RWPE2 (cell line): ENCODE results near the gene PRDM16.

Experiments used
- ATAC-seq: fragments of 200-7000 bp; cut with Tn5 transposase; 3 replicates; pipeline ENCODE4 v1.9.1; 2021; ENCODE audit warnings: low read depth
- DNase-seq: peaks from one replicate; pipeline ENCODE4 v3.0.0-alpha.2; 2020; ENCODE audit warnings: low spot score
- H3K27ac ChIP-seq: fragments of 450-650 bp; 2 replicates; pipeline ENCODE4 v1.5.1; 2017; ENCODE audit warnings: mild to moderate bottlenecking; ENCODE audit not compliant: poor library complexity, severe bottlenecking
- H3K27me3 ChIP-seq: fragments of 250-450 bp; sonication (Bioruptor Pico); 2 replicates; pipeline ENCODE4 v1.5.1; 2021; ENCODE audit warnings: mild to moderate bottlenecking, moderate library complexity; ENCODE audit not compliant: insufficient read depth, poor library complexity, severe bottlenecking
- H3K36me3 ChIP-seq: fragments of 250-450 bp; sonication (Bioruptor Pico); 2 replicates; pipeline ENCODE4 v1.5.1; 2020; ENCODE audit warnings: low read depth, mild to moderate bottlenecking, moderate library complexity
- H3K4me1 ChIP-seq: fragments of 250-450 bp; sonication (Bioruptor Pico); 2 replicates; pipeline ENCODE4 v1.5.1; 2021; ENCODE audit warnings: mild to moderate bottlenecking, moderate library complexity; ENCODE audit not compliant: insufficient read depth, poor library complexity, severe bottlenecking
- H3K4me3 ChIP-seq: fragments of 250-450 bp; sonication (Bioruptor Pico); 2 replicates; pipeline ENCODE4 v1.5.1; 2021; ENCODE audit warnings: mild to moderate bottlenecking, moderate library complexity; ENCODE audit not compliant: severe bottlenecking
- H3K9me3 ChIP-seq: fragments of 250-450 bp; sonication (Bioruptor Pico); 2 replicates; pipeline ENCODE4 v1.5.1; 2021; ENCODE audit warnings: mild to moderate bottlenecking, moderate library complexity; ENCODE audit not compliant: severe bottlenecking
- TF ChIP-seq, protein P1 (sequence below): fragments of 450-650 bp; IDR thresholded peaks from one replicate; pipeline ENCODE4 v1.5.1; 2017; ENCODE audit warnings: mild to moderate bottlenecking, moderate library complexity; ENCODE audit not compliant: poor library complexity, severe bottlenecking

PRDM16 gene

DNA sequence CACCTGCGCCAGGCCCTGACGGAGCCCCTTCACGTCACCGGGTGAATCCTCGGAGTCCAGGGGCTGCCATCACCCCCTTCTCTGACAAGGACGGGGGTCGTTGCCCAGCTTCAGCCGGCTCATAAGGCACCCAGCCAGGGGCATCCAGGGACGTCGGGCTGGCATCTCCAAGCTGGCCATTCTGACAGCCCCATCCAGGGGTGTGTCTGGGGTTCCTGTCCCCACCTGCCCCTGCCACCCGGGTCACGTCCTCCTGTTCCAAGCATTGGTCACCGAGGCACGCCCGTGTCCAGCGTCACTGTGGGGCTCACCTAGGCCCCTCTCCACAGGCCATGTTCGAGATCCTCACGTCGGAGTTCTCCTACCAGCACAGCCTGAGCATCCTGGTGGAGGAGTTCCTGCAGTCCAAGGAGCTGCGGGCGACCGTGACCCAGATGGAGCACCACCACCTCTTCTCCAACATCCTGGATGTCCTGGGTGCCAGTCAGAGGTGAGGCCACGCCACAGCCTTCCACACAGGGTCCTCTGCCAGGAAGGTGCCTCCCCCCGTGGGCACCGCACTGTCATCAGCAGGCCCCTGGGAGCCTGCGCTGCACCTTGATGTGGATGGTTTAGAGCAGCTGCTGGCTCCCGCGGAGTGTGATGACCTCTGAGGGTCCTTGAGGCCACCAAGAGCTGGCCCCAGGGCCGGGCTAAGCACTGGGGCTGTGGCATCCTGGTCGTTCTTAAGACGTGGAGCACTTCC, 400.3 kb downstream of the PRDM16 start:
- Histone ChIP-seq H3K4me1 (peaks cover 63% of the 10 kb centered on the region), H3K9me3 (no peaks in the 10 kb centered on the region), H3K27me3 (no peaks in the 10 kb centered on the region), H3K27ac (no peak overlapping the region), H3K36me3 (peaks cover 14% of the 10 kb centered on the region), H3K4me3 (no peak overlapping the region)
- no peak for ATAC-seq
- no peak for DNase-seq
- TF ChIP-seq, protein P1, sequence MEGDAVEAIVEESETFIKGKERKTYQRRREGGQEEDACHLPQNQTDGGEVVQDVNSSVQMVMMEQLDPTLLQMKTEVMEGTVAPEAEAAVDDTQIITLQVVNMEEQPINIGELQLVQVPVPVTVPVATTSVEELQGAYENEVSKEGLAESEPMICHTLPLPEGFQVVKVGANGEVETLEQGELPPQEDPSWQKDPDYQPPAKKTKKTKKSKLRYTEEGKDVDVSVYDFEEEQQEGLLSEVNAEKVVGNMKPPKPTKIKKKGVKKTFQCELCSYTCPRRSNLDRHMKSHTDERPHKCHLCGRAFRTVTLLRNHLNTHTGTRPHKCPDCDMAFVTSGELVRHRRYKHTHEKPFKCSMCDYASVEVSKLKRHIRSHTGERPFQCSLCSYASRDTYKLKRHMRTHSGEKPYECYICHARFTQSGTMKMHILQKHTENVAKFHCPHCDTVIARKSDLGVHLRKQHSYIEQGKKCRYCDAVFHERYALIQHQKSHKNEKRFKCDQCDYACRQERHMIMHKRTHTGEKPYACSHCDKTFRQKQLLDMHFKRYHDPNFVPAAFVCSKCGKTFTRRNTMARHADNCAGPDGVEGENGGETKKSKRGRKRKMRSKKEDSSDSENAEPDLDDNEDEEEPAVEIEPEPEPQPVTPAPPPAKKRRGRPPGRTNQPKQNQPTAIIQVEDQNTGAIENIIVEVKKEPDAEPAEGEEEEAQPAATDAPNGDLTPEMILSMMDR = no peak

DNA sequence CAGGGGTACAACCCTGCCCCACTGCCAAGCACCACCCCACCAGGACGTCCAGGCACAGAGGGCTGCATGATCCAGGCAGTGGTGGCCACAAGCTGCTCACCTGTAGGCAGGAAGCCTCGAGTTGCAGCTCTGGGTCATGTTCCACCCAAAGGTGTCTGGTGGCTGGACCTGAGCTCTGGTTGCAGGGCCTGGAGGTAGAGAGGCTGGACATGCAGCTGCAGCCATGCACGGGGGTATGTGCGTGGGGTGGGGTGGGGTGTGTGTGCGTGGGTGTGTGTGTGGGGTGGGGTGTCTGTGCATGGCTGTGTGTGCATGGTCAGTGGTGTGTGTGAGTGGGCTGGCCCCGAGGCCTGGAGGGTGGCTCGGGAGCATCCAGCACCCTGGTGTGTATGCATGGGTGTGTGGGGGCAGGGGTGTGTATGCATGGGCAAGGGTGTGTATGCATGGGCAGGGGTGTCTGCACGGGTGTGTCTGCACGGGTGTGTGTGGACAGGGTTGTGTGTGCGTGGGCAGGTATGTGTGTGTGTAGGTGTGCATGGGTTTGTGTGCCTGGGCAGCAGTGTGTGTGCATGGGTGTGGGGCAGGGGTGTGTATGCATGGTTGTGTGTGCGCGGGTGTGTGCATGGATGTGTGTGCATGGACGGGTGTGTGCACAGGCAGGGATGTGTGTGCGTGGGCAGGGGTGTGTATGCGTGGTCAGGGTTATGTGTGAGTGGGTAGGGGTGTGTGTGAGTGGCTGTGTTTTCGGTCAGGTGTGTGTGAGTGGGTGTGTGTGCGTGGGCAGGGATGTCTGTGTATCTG, 401.0 kb downstream of the PRDM16 start:
- Histone ChIP-seq H3K27me3 (no peaks in the 10 kb centered on the region), H3K36me3 (peaks cover 14% of the 10 kb centered on the region), H3K4me3 (no peak overlapping the region), H3K9me3 (no peaks in the 10 kb centered on the region), H3K27ac (peak overlapping the region; percentile 67), H3K4me1 (peaks cover 60% of the 10 kb centered on the region)
- no peak for DNase-seq
- ATAC-seq = no peak
- TF ChIP-seq, protein P1 = no peak

- H3K27ac ChIP-seq = peak overlapping the region; percentile 67
- no peaks in the 10 kb centered on the region for H3K27me3 ChIP-seq
- H3K9me3 ChIP-seq = no peaks in the 10 kb centered on the region
- peaks cover 14% of the 10 kb centered on the region for H3K36me3 ChIP-seq
- H3K4me3 ChIP-seq = no peak overlapping the region
- H3K4me1 ChIP-seq = peaks cover 53% of the 10 kb centered on the region
- ATAC-seq (no peak; the same call in 1 of the 3 replicates), DNase-seq (no peak)
- TF ChIP-seq, protein P1 = no peak
These were observed 401.8 kb downstream of the PRDM16 start for GRCh38 chr1:3470650-3471355.

DNA sequence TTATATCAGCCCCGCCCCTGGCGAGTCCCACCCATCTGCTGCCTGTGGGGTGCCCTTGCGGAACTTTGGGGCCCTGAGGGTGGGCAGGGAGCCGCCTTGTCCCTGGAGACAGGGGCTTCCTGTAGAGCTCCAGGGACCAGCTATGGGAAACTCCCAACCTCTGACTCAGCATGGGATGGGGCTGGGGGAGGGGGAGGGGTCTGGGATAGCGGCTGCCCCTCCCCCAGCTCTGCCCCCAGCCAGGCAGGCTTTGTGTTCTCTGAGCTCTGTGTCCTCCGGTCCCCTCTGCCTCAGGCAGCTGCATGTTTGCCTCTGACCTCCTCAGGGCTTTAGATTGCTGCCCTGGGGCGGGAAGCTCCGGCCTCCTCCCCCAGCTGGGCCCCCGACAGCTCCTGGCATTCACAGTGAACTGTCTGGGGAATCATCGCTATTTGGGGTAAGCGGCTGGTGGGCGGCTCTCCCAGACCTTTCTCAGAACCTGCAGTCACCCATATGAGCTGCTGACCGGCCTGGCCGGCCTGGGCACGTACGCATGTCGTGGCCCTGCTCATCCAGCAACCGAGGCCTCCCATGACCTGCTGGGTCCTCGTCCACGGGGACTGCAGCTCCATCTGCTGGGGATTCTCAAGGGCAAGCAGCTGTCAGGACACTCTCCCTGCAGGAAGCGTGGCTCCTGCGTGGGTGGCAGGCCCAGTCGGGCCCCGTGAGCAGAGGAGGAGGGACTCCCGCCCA, 402.5 kb downstream of the PRDM16 start:
- DNase-seq (no peak), ATAC-seq (peak; percentile 32)
- no peak overlapping the region for H3K4me3 ChIP-seq

More for the DNA sequence above, 402.5 kb downstream of the PRDM16 start:
- H3K27ac ChIP-seq = peak overlapping the region; percentile 67
- peaks cover 49% of the 10 kb centered on the region for H3K4me1 ChIP-seq
- TF ChIP-seq, protein P1 = peak; percentile 49
- H3K36me3 ChIP-seq = peaks cover 14% of the 10 kb centered on the region
- H3K27me3 ChIP-seq = no peaks in the 10 kb centered on the region
- no peaks in the 10 kb centered on the region for H3K9me3 ChIP-seq
